IPS-15b (cell line): ENCODE data around the gene SIRT2.

Experiments
- H3K27me3 ChIP-seq: one replicate; pipeline ENCODE4 v1.6.1; 2013; ENCODE audit warnings: low read length; ENCODE audit not compliant: control insufficient read depth, insufficient read depth
- H3K36me3 ChIP-seq: one replicate; pipeline ENCODE4 v1.6.1; 2013; ENCODE audit warnings: low read length; ENCODE audit not compliant: control insufficient read depth, insufficient read depth
- H3K4me1 ChIP-seq: one replicate; pipeline ENCODE4 v1.6.1; 2013; ENCODE audit warnings: mild to moderate bottlenecking, low read length; ENCODE audit not compliant: control insufficient read depth, insufficient read depth
- H3K4me3 ChIP-seq: one replicate; pipeline ENCODE4 v1.5.1; 2013; ENCODE audit warnings: low read depth, low read length
- H3K9ac ChIP-seq: one replicate; pipeline ENCODE4 v1.6.1; 2013; ENCODE audit warnings: low read depth, mild to moderate bottlenecking, low read length
- H3K9me3 ChIP-seq: one replicate; pipeline ENCODE4 v1.6.1; 2013; ENCODE audit warnings: mild to moderate bottlenecking, low read length; ENCODE audit not compliant: control insufficient read depth, insufficient read depth

SIRT2 gene

DNA sequence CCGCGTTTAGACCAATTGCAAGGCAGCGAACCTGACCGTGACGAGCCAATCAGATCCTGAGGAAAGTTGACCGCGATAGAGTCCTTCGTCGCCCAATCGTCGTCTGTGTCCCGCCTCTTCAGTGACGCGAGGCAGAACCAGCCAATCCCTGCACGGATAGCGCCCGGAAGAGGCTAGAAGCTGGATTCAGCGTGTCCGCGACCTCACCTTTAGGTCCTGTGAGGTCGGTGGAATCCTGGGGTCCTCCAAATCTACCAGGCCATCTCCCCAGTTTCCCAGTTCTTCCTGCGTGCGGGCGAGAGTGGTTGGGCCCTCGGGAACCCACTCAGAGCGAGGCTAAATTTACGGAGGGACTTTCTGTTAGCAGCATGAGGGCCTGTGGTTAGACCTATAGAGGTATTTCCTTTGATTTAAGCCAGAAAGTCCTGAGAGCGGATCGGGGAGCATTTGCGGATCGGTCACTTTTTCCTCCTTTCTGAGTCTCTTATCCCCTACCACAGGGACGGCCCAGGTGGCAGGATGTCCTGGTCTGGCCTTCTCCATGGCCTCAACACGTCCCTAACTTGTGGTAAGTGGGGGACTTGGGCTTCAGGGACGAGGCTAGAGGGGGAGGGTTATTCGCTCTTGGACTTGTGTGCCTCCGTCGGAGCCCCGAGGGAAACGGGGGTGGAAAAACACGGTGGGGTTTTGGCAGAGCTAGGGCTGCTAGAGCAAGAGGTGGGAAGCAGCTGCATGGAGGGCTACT lies 31.5 kb upstream of the SIRT2 start, which contains the start of gene MRPS12:
Gene MRPS12 (plus strand): TSS at position 169 of the 745 bp plus-strand sequence. CDS start 351 bp downstream, at position 520.
- peak within 1 kb of the TSS; percentile 92 for H3K4me3 ChIP-seq
- peak within 1 kb of the TSS; percentile 98 for H3K9ac ChIP-seq
- H3K9me3 ChIP-seq, result peaks cover 3% of the 10 kb centered on the region
- no peaks in the 10 kb centered on the region for H3K4me1 ChIP-seq
- H3K36me3 ChIP-seq, result peaks cover 35% of the 10 kb centered on the region
- H3K27me3 ChIP-seq, result no peaks in the 10 kb centered on the region

DNA sequence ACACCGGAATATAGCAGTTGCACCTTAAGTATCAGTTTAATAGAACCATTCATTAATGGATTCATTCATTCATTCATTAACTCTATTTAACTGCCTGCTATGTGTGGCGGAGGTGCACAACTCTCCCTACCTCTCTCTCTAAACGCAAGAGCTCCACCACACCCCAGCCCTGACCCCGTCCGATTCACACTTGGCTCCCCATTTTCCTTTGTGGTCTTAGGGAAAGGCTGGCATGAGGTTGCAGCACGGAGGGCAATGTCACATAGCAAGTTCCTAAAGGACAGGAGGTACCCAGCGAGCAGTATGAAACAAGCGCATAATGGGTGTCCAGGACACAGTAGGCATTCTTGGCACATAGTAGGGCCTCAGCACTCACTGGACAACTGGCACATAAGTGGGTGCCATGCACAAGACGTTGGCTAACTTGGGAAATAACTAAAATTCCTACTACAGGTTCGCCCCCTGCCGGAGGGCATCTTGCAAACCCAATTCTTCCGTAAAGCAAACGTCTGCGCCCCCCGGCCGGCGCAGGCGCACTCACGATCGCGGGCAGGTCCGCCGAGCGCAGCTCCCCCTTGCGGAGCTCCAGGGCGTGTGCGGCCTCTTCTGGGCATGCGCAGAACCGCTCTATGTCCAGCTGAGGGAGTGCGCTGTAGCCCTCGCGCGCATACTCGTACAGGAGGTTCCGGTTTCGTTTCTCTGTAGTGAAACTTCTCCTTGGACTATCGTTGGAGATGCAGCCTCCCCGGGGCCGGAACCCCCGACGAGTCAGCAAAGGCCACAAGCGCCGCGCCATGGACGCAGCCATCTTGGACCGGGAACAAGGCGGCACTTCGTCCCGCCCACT lies 30.7 kb upstream of the SIRT2 start, which contains the start of gene SARS2:
Gene SARS2 (minus strand): TSS at position 835 of the 847 bp plus-strand sequence. CDS start 27 bp downstream, at position 808.
- H3K9ac ChIP-seq, result peak within 1 kb of the TSS; percentile 98
- peaks cover 41% of the 10 kb centered on the region for H3K36me3 ChIP-seq
- H3K27me3 ChIP-seq, result no peaks in the 10 kb centered on the region

DNA sequence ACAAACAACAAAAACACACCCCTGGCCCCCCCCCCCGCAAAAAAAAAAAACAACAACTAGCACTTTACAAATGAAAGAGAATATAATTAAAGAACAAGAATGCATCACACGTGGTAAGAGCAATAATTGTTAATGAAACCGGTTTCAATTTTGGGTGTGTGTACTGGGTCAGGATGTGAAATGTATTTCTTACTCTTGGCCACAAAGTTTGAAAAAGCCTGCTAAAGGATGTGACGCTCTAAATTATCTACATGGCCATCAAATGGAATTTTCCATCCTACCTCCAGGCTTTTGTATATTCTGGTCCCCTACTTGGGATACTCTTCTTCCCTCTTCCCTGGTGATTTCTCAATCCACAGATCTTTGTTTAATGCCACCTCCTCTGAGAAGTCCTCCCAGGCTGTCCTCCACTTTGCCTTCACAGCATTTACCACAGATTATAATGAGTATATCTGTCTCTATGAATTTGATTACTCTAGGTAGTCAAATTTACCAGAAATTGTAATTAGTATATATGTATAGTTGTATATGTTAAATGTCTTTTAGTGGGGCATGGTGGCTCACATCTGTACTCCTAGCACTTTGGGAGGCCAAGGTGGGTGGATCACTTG lies 29.1 kb upstream of the SIRT2 start:
- H3K27me3 ChIP-seq, result no peaks in the 10 kb centered on the region
- no peak overlapping the region for H3K4me3 ChIP-seq
- no peaks in the 10 kb centered on the region for H3K4me1 ChIP-seq
- H3K36me3 ChIP-seq, result peaks cover 42% of the 10 kb centered on the region
- H3K9me3 ChIP-seq, result peaks cover 2% of the 10 kb centered on the region
- no peak overlapping the region for H3K9ac ChIP-seq

More for the DNA sequence above, 30.7 kb upstream of the SIRT2 start, which contains the start of gene SARS2:
- peak within 1 kb of the TSS; percentile 92 for H3K4me3 ChIP-seq
- H3K9me3 ChIP-seq, result peaks cover 3% of the 10 kb centered on the region
- no peaks in the 10 kb centered on the region for H3K4me1 ChIP-seq

- H3K27me3 ChIP-seq, result no peaks in the 10 kb centered on the region
- no peaks in the 10 kb centered on the region for H3K9me3 ChIP-seq
- H3K9ac ChIP-seq, result no peak overlapping the region
- no peak overlapping the region for H3K4me3 ChIP-seq
- H3K4me1 ChIP-seq, result no peaks in the 10 kb centered on the region
- peaks cover 38% of the 10 kb centered on the region for H3K36me3 ChIP-seq
Measured at GRCh38 chr19:38924388-38924787, 25.0 kb upstream of the SIRT2 start.

GRCh38 chr19:38922482-38922881 lies 23.1 kb upstream of the SIRT2 start:
- Histone ChIP-seq H3K9ac (no peak overlapping the region), H3K4me3 (no peak overlapping the region), H3K27me3 (no peaks in the 10 kb centered on the region), H3K4me1 (no peaks in the 10 kb centered on the region), H3K36me3 (peaks cover 34% of the 10 kb centered on the region), H3K9me3 (no peaks in the 10 kb centered on the region)

- no peaks in the 10 kb centered on the region for H3K9me3 ChIP-seq
- H3K4me1 ChIP-seq, result no peaks in the 10 kb centered on the region
- H3K9ac ChIP-seq, result no peak overlapping the region
- peaks cover 33% of the 10 kb centered on the region for H3K36me3 ChIP-seq
- no peak overlapping the region for H3K4me3 ChIP-seq
- H3K27me3 ChIP-seq, result no peaks in the 10 kb centered on the region
Measured at GRCh38 chr19:38921420-38922274, 22.2 kb upstream of the SIRT2 start.

- no peaks in the 10 kb centered on the region for H3K4me1 ChIP-seq
- no peak overlapping the region for H3K9ac ChIP-seq
- H3K9me3 ChIP-seq, result no peaks in the 10 kb centered on the region
- H3K36me3 ChIP-seq, result peaks cover 27% of the 10 kb centered on the region
- no peaks in the 10 kb centered on the region for H3K27me3 ChIP-seq
- no peak overlapping the region for H3K4me3 ChIP-seq
Measured at GRCh38 chr19:38920602-38921419, 21.4 kb upstream of the SIRT2 start.

DNA sequence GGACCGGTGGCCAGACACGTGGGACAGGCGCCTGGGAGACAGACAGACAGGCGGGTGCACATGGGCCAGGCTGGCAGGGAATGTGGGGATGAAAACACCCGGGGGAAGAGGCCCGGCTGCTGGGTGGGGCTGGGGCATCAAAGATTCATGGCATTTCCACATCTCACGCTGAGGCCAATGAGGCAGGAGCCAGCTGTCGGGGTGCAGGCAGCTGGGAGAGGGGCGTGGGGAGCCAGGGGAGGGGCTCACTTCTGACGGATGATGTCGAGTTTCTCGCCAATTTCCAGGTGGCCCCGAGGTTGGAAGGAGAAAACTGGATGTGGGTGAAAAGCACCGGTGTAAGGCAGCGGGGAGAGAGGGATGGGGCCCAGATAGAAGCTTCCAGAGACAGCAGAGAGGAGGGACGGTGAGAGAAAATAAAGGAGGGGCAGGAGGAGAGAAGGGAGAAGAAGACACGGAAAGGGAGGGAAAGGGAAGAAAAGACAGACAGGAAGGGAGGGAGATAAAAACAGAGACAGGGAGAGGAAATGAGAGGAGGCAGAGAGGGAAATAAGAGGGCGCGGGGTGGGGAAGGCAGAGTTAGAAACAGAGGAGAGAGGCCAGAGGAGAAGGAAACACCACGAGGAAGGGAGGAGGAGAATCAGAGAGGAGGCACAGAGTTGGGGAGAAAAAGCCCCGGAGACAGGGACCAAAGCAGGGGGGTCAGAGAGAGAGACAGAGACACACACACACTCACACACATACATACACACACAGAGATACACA lies 20.6 kb upstream of the SIRT2 start:
- peaks cover 22% of the 10 kb centered on the region for H3K36me3 ChIP-seq

DNA sequence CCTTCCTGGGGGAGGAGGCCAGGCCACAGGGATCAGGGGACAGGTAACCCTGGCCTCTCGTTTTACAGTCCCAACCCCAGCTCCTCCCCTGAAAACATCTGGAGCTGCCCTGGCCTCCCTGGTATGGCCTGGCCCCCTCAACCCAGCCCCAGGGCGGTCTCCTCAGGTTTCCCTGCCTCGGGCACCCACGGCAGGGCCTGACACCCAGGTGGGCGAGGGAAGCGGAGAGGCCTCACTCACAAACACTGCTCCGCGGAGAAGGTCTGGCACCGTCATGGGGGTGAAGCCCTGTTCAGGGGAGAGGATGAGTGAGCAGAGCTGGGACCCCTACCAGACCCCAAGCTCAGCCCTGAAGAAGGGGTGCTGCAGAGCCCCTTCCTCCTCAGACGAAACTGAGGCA lies 19.1 kb upstream of the SIRT2 start:
- H3K4me1 ChIP-seq, result no peaks in the 10 kb centered on the region
- H3K4me3 ChIP-seq, result no peak overlapping the region
- H3K27me3 ChIP-seq, result no peaks in the 10 kb centered on the region
- H3K9me3 ChIP-seq, result no peaks in the 10 kb centered on the region
- H3K9ac ChIP-seq, result no peak overlapping the region
- H3K36me3 ChIP-seq, result peaks cover 12% of the 10 kb centered on the region

More for the DNA sequence above, 20.6 kb upstream of the SIRT2 start:
- Histone ChIP-seq H3K9me3 (no peaks in the 10 kb centered on the region), H3K9ac (no peak overlapping the region), H3K27me3 (no peaks in the 10 kb centered on the region), H3K4me1 (no peaks in the 10 kb centered on the region), H3K4me3 (no peak overlapping the region)

- H3K27me3 ChIP-seq, result no peaks in the 10 kb centered on the region
- no peaks in the 10 kb centered on the region for H3K9me3 ChIP-seq
- peaks cover 12% of the 10 kb centered on the region for H3K36me3 ChIP-seq
- no peak overlapping the region for H3K4me3 ChIP-seq
- no peak overlapping the region for H3K9ac ChIP-seq
- no peaks in the 10 kb centered on the region for H3K4me1 ChIP-seq
Measured at GRCh38 chr19:38917921-38918491, 18.6 kb upstream of the SIRT2 start.
